H1 (cell line): ENCODE results near the gene ZNF789. TPM values are rescaled to one million over a fixed set of nuclear protein-coding genes. Genes with fewer than 3 reads are reported as not detected.

Experiments used
- BCL11A ChIP-seq, 2 experiments: IDR thresholded peaks; one replicate each; pipeline ENCODE4 v1.6.1; 2011; ENCODE audit warnings: low read depth in 2 of 2, low read length in 2 of 2, mild to moderate bottlenecking in 2 of 2
- CBX5 ChIP-seq: fragments of 300-800, 300-1000 bp; sonication (generic); IDR thresholded peaks from 2 replicates; pipeline ENCODE4 v1.7.1; 2016; ENCODE audit warnings: antibody characterized with exemption, low read length, low read depth
- CHD2 ChIP-seq: IDR thresholded peaks from 2 replicates; pipeline ENCODE4 v1.6.1; 2012; ENCODE audit warnings: low read length, improper control_type of control experiment
- CREB1 ChIP-seq: IDR thresholded peaks from 2 replicates; pipeline ENCODE4 v1.6.1; 2012; ENCODE audit warnings: inconsistent platforms
- EP300 ChIP-seq, 2 experiments: IDR thresholded peaks; 1 replicate in 1 of 2; 2 replicates in 1 of 2; pipeline ENCODE4 v1.6.1; 2011 to 2012; ENCODE audit warnings: low read depth in 2 of 2, low read length in 2 of 2, mild to moderate bottlenecking in 2 of 2, borderline replicate concordance in 1 of 2, inconsistent platforms in 1 of 2, moderate library complexity in 1 of 2
- HDAC2 ChIP-seq, 2 experiments: fragments of 300-600 bp in 1 of 2; sonication (generic) in 1 of 2; IDR thresholded peaks; 2 replicates each; pipeline ENCODE4 v1.6.1; 2011 to 2012; ENCODE audit warnings: low read depth in 2 of 2, low read length in 2 of 2, mild to moderate bottlenecking in 2 of 2, moderate library complexity in 2 of 2, borderline replicate concordance in 1 of 2, inconsistent platforms in 1 of 2
- JUND ChIP-seq: IDR thresholded peaks from 2 replicates; pipeline ENCODE4 v1.6.1; 2011; ENCODE audit warnings: mild to moderate bottlenecking, improper control_type of control experiment, low read length
- KDM4A ChIP-seq: IDR thresholded peaks from one replicate; pipeline ENCODE4 v1.7.1; 2012; ENCODE audit warnings: low read depth, mild to moderate bottlenecking, moderate library complexity, low read length, inconsistent platforms; ENCODE audit not compliant: severe bottlenecking
- KDM5A ChIP-seq: fragments of 200-600 bp; IDR thresholded peaks from 2 replicates; pipeline ENCODE4 v1.7.1; 2012; ENCODE audit warnings: mild to moderate bottlenecking, low read length, inconsistent platforms, mixed read lengths
- RBBP5 ChIP-seq: IDR thresholded peaks from 2 replicates; pipeline ENCODE4 v1.7.1; 2012; ENCODE audit warnings: low read depth, mild to moderate bottlenecking, inconsistent platforms, low read length, moderate library complexity, borderline replicate concordance
- RFX5 ChIP-seq: IDR thresholded peaks from 2 replicates; pipeline ENCODE4 v1.6.1; 2011; ENCODE audit warnings: low read depth, low read length, improper control_type of control experiment, borderline replicate concordance
- RNF2 ChIP-seq: fragments of 200-900, 300-1000 bp; sonication (generic); IDR thresholded peaks from 2 replicates; pipeline ENCODE4 v1.7.1; 2016; ENCODE audit warnings: borderline replicate concordance, low read depth, mild to moderate bottlenecking, antibody characterized with exemption, low read length; ENCODE audit not compliant: poor library complexity, severe bottlenecking; ENCODE audit errors: missing control alignments
- RXRA ChIP-seq: IDR thresholded peaks from 2 replicates; pipeline ENCODE4 v1.6.1; 2011; ENCODE audit warnings: low read depth, mild to moderate bottlenecking, low read length, moderate library complexity; ENCODE audit not compliant: insufficient read depth
- SIX5 ChIP-seq: IDR thresholded peaks from 2 replicates; pipeline ENCODE4 v1.6.1; 2011; ENCODE audit warnings: mild to moderate bottlenecking, low read depth, low read length
- SP1 ChIP-seq: IDR thresholded peaks from 2 replicates; pipeline ENCODE4 v1.6.1; 2011; ENCODE audit warnings: low read depth, low read length
- TBP ChIP-seq: IDR thresholded peaks from 2 replicates; pipeline ENCODE4 v1.6.1; 2011; ENCODE audit warnings: low read depth, low read length, improper control_type of control experiment
- TCF12 ChIP-seq: IDR thresholded peaks from 2 replicates; pipeline ENCODE4 v1.6.1; 2011; ENCODE audit warnings: low read depth, mild to moderate bottlenecking, low read length
- TEAD4 ChIP-seq: IDR thresholded peaks from 2 replicates; pipeline ENCODE4 v1.6.1; 2012; ENCODE audit warnings: low read depth, low read length, inconsistent platforms, mixed read lengths
- YY1 ChIP-seq: IDR thresholded peaks from 2 replicates; pipeline ENCODE4 v1.6.1; 2011; ENCODE audit warnings: low read depth, mild to moderate bottlenecking, low read length
- polyA plus RNA-seq, 7 experiments: library from polyadenylated mRNA; depleted of rRNA in 3 of 7; stranded (reverse) in 5 of 7; unstranded in 2 of 7; fragments of >200 nt in 5 of 7; fragments of 200-250 nt in 2 of 7; gene quantifications; 1 replicate in 5 of 7; 2 replicates in 1 of 7; 4 replicates in 1 of 7; pipeline versions ENCODE4 v1.2.1 to v1.2.3, GENCODE V29; 2011 to 2013; ENCODE audit warnings: missing spikeins in 2 of 7, mixed read lengths in 2 of 7
- total RNA-seq: library from RNA; stranded (reverse); fragmentation: NEBNext Ultra II Directional; extraction: Animal tissue kit (Norgen Biotek cat#: 25700); gene quantifications from 2 replicates; pipeline ENCODE4 v1.2.1, GENCODE V29; 2021
- TF ChIP-seq, protein P1 (sequence below): IDR thresholded peaks from 2 replicates; pipeline ENCODE4 v1.6.1; 2011; ENCODE audit warnings: low read length, improper control_type of control experiment
- TF ChIP-seq, protein P2 (sequence below): IDR thresholded peaks from 2 replicates; pipeline ENCODE4 v1.6.1; 2012; ENCODE audit warnings: inconsistent platforms

Gene ZNF789
- total and polyA plus RNA-seq, 2 of the 8 experiments (the other 6 are each of a cell fraction or from before 2014, with no cell fraction given): 11.4 to 12.5 TPM

- TF ChIP-seq YY1 (peak; percentile 67; the same call in 1 of the 2 replicates), CHD2 (no peak), SIX5 (peak; percentile 44; the same call in 1 of the 2 replicates), HDAC2 (IDR thresholded peaks at IDR 0.05; ENCODE audit: borderline replicate concordance in 1 of 2, low read depth in 2 of 2, low read length in 2 of 2) (0 out of 4 replicates have a peak, but pooled peaks of 1 of the 2 experiments have one; percentile 54), RFX5 (no peak), JUND (no peak), RBBP5 (peak; percentile 82; the same call in 1 of the 2 replicates), KDM4A (peak; percentile 39), BCL11A (IDR thresholded peaks at IDR 0.05; ENCODE audit: low read depth in 2 of 2, low read length in 2 of 2) (no peak), RNF2 (no peak), TCF12 (no peak), RXRA (no peak), CBX5 (no peak), SP1 (peak; percentile 13; the same call in 1 of the 2 replicates), TEAD4 (no peak), EP300 (IDR thresholded peaks at IDR 0.05; ENCODE audit: borderline replicate concordance in 1 of 2, low read depth in 2 of 2, low read length in 2 of 2) (peak in 1 of 2 experiments; percentile 49; a peak in 1 of 3 replicates), CREB1 (peak; percentile 78), KDM5A (no peak; the same call in 1 of the 2 replicates), TBP (peak; percentile 65; the same call in 1 of the 2 replicates)
- TF ChIP-seq, protein P1, sequence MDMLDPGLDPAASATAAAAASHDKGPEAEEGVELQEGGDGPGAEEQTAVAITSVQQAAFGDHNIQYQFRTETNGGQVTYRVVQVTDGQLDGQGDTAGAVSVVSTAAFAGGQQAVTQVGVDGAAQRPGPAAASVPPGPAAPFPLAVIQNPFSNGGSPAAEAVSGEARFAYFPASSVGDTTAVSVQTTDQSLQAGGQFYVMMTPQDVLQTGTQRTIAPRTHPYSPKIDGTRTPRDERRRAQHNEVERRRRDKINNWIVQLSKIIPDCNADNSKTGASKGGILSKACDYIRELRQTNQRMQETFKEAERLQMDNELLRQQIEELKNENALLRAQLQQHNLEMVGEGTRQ: no peak
- TF ChIP-seq, protein P2, sequence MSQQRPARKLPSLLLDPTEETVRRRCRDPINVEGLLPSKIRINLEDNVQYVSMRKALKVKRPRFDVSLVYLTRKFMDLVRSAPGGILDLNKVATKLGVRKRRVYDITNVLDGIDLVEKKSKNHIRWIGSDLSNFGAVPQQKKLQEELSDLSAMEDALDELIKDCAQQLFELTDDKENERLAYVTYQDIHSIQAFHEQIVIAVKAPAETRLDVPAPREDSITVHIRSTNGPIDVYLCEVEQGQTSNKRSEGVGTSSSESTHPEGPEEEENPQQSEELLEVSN: peak; percentile 56
Measured at GRCh38 chr7:99438573-99439480, 33.9 kb upstream of the ZNF789 start, which contains the start of the genes CPSF4 and PTCD1 (continued).
